Measurements from ENCODE around the gene GOSR1. TPM values are rescaled to one million over a fixed set of nuclear protein-coding genes. Genes with fewer than 3 reads are reported as not detected.
"Not testable (repeated sequence)": the region's sequence is repeated elsewhere in the genome, so short reads cannot be mapped to it uniquely, and the experiment has no call there.

Gene GOSR1
- total RNA-seq, 1 donor from 2014 or later: 17.1 TPM

- no peak for DNase-seq (ENCODE audit: low read depth in 2 of 2)
Measured at GRCh38 chr17:30545024-30545423, 67.8 kb downstream of the GOSR1 start.

GRCh38 chr17:30547778-30548573, 70.8 kb downstream of the GOSR1 start:
- DNase-seq (ENCODE audit: low read depth in 2 of 2): no peak

GRCh38 chr17:30549181-30549580, 72.0 kb downstream of the GOSR1 start:
- not testable (repeated sequence) for DNase-seq (ENCODE audit: low read depth in 2 of 2)

GRCh38 chr17:30549864-30550511, 72.8 kb downstream of the GOSR1 start:
- no peak for DNase-seq (ENCODE audit: low read depth in 2 of 2)

GRCh38 chr17:30550512-30551273, 73.5 kb downstream of the GOSR1 start:
- no peak for DNase-seq (ENCODE audit: low read depth in 2 of 2)

GRCh38 chr17:30551274-30551995, 74.2 kb downstream of the GOSR1 start:
- DNase-seq (ENCODE audit: low read depth in 2 of 2): not testable (repeated sequence)

GRCh38 chr17:30551996-30552339, 74.8 kb downstream of the GOSR1 start:
- DNase-seq (ENCODE audit: low read depth in 2 of 2): no peak

- DNase-seq (ENCODE audit: low read depth in 2 of 2): no peak
Measured at GRCh38 chr17:30552994-30553566, 75.9 kb downstream of the GOSR1 start.

- not testable (repeated sequence) for DNase-seq (ENCODE audit: low read depth in 2 of 2)
Measured at GRCh38 chr17:30553823-30554440, 76.7 kb downstream of the GOSR1 start.

- peak; percentile 36 to 58 for DNase-seq (ENCODE audit: low read depth in 2 of 2)
Measured at GRCh38 chr17:30554839-30555751, 77.9 kb downstream of the GOSR1 start.

GRCh38 chr17:30555942-30556341, 78.7 kb downstream of the GOSR1 start:
- no peak for DNase-seq (ENCODE audit: low read depth in 2 of 2)

GRCh38 chr17:30556374-30557332, 79.4 kb downstream of the GOSR1 start:
- no peak for DNase-seq (ENCODE audit: low read depth in 2 of 2)

- no peak for DNase-seq (ENCODE audit: low read depth in 2 of 2)
Measured at GRCh38 chr17:30557916-30558685, 80.9 kb downstream of the GOSR1 start.

- DNase-seq (ENCODE audit: low read depth in 2 of 2): no peak
Measured at GRCh38 chr17:30558686-30559545, 81.7 kb downstream of the GOSR1 start.

- no peak for DNase-seq (ENCODE audit: low read depth in 2 of 2)
Measured at GRCh38 chr17:30559656-30560055, 82.4 kb downstream of the GOSR1 start.

- not testable (repeated sequence) for DNase-seq (ENCODE audit: low read depth in 2 of 2)
Measured at GRCh38 chr17:30560117-30561026, 83.2 kb downstream of the GOSR1 start.
